ENCODE data around the gene THY1.

- TF ChIP-seq, protein P1, sequence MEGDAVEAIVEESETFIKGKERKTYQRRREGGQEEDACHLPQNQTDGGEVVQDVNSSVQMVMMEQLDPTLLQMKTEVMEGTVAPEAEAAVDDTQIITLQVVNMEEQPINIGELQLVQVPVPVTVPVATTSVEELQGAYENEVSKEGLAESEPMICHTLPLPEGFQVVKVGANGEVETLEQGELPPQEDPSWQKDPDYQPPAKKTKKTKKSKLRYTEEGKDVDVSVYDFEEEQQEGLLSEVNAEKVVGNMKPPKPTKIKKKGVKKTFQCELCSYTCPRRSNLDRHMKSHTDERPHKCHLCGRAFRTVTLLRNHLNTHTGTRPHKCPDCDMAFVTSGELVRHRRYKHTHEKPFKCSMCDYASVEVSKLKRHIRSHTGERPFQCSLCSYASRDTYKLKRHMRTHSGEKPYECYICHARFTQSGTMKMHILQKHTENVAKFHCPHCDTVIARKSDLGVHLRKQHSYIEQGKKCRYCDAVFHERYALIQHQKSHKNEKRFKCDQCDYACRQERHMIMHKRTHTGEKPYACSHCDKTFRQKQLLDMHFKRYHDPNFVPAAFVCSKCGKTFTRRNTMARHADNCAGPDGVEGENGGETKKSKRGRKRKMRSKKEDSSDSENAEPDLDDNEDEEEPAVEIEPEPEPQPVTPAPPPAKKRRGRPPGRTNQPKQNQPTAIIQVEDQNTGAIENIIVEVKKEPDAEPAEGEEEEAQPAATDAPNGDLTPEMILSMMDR (IDR thresholded peaks at IDR 0.05; ENCODE audit: low read length) = no peak
- TF ChIP-seq EZH2 (optimal IDR thresholded peaks at IDR 0.05; ENCODE audit: low read depth, low read length) (no peak), EZH2phosphoT487 (IDR thresholded peaks at IDR 0.05; ENCODE audit: low read length) (no peak)
Measured at GRCh38 chr11:119400860-119401259, 22.1 kb downstream of the THY1 start.

All from MM.1S (cell line).